ENCODE data around the gene ITSN2. TPM values are rescaled to one million over a fixed set of nuclear protein-coding genes. Genes with fewer than 3 reads are reported as not detected.

Gene ITSN2
- total RNA-seq, 4 donors from 2014 or later, result 107 to 198 (median 116) TPM

GRCh38 chr2:24304631-24305030, 55.7 kb downstream of the ITSN2 start:
- no peak for DNase-seq
- Histone ChIP-seq H3K4me3 (replicated peaks in 1 of 3) (no peak overlapping the region), H3K4me1 (peaks cover 9 to 16% of the 10 kb centered on the region in 2 donors), H3K36me3 (peaks cover 39 to 56% of the 10 kb centered on the region in 2 donors), H3K9me3 (no peaks in the 10 kb centered on the region), H3K27ac (peak overlapping the region; percentile 70 to 98 (median 84)), H3K27me3 (no peaks in the 10 kb centered on the region)
- 58 to 64% methylated on average over 3 of the region's 3 CpGs for WGBS, 2 donors
- intact Hi-C loops (cut with DNase I), result no loop called here
- no peak for TF ChIP-seq CTCF (IDR thresholded peaks at IDR 0.05)

DNA sequence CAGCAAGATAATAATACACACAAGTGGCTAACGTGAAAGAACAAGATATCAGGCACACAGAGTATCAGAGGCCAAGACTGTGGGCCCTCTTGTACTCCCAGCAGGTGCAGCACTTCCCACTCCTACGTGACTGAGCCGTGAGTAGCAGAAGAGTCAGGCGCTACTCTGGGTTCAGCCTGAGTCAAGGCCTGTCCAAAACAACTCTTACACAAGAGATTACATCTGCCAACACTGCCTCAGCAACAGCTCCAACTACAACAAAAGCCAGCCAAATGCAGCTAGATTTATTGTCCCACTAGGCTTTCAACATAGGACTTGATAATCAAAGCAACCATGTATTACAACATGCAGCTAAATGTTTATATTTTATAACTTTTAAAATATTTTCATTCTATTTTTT, 56.2 kb downstream of the ITSN2 start:
- TF ChIP-seq POLR2A (IDR thresholded peaks at IDR 0.05), result peak in 1 of 2 donors; percentile 5
- no peak for TF ChIP-seq CTCF (IDR thresholded peaks at IDR 0.05)
- H3K27ac ChIP-seq, result peak overlapping the region; percentile 70 to 98 (median 84)
- DNase-seq, result peak; percentile 91
- H3K4me1 ChIP-seq, result peaks cover 9 to 16% of the 10 kb centered on the region in 2 donors
- H3K27me3 ChIP-seq, result no peaks in the 10 kb centered on the region
- H3K9me3 ChIP-seq, result no peaks in the 10 kb centered on the region
- H3K36me3 ChIP-seq, result peaks cover 39 to 56% of the 10 kb centered on the region in 2 donors
- no peak overlapping the region for H3K4me3 ChIP-seq (replicated peaks in 1 of 3)
- WGBS, 2 donors, result 25 to 49% methylated on average over 4 of the region's 4 CpGs
- intact Hi-C loops (cut with DNase I), result no loop called here

- Histone ChIP-seq H3K4me1 (peaks cover 9 to 16% of the 10 kb centered on the region in 2 donors), H3K9me3 (no peaks in the 10 kb centered on the region), H3K27ac (peak overlapping the region in 1 of 3 donors; percentile 4), H3K36me3 (peaks cover 49 to 52% of the 10 kb centered on the region in 2 donors), H3K4me3 (replicated peaks in 1 of 3) (no peak overlapping the region), H3K27me3 (no peaks in the 10 kb centered on the region)
- intact Hi-C loops (cut with DNase I), result no loop called here
- no peak for DNase-seq
- WGBS, 2 donors, result 93 to 94% methylated on average over 6 of the region's 6 CpGs
- TF ChIP-seq POLR2A (IDR thresholded peaks at IDR 0.05), result no peak
- no peak for TF ChIP-seq CTCF (IDR thresholded peaks at IDR 0.05)
Observed at GRCh38 chr2:24301599-24301998, 58.7 kb downstream of the ITSN2 start.

DNA sequence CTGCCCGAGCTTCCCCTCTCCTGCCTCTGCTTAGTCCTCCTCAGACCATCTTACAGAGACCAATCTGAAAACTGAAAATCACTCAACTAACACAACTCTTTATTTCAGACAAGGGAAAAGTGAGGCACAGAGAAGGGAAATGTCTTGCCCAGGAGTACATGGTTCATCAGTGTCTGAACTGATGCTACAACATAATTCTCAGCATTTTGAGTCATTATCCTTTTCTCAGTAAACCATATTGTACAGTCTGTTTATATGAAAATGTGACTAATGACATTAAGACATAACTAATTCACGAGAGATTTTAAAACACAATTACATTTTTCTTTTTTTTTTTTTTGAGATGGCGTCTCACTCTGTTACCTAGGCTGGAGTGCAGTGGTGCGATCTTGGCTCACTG, 62.7 kb downstream of the ITSN2 start:
- H3K4me1 ChIP-seq, result no peaks in the 10 kb centered on the region
- intact Hi-C loops (cut with DNase I), result no loop called here
- peaks cover 82 to 85% of the 10 kb centered on the region in 2 donors for H3K36me3 ChIP-seq
- no peak overlapping the region for H3K4me3 ChIP-seq (replicated peaks in 1 of 3)
- no peaks in the 10 kb centered on the region for H3K27me3 ChIP-seq
- DNase-seq, result no peak
- 97 to 99% methylated on average over 4 of the region's 4 CpGs for WGBS, 2 donors
- no peak overlapping the region for H3K27ac ChIP-seq
- TF ChIP-seq POLR2A (IDR thresholded peaks at IDR 0.05) (no peak), CTCF (IDR thresholded peaks at IDR 0.05) (no peak)
- no peaks in the 10 kb centered on the region for H3K9me3 ChIP-seq

DNA sequence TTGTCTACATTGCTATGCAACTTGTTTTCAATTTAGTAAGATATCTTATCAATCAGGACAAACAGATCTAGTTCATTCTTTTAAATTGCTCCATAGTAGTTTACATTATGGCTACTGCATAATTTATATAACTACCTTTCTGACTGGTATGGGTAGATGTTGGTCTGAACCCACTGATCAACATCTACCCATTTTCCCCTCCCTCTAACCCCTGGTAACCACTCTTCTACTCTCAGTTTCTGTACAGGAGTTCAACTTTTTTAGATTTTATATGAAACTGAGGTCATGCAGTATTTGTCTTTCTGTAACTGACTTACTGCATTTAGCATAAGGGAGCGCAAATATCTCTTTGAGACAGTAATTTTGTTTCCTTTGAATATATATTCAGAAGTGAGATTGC, 73.2 kb downstream of the ITSN2 start:
- 98 to 100% methylated on average over 1 of the region's 1 CpG for WGBS, 2 donors
- Histone ChIP-seq H3K4me1 (no peaks in the 10 kb centered on the region), H3K36me3 (peaks cover 8 to 16% of the 10 kb centered on the region in 2 donors), H3K4me3 (replicated peaks in 1 of 3) (no peak overlapping the region), H3K27ac (no peak overlapping the region), H3K9me3 (no peaks in the 10 kb centered on the region), H3K27me3 (no peaks in the 10 kb centered on the region)
- DNase-seq, result no peak
- no peak for TF ChIP-seq POLR2A (IDR thresholded peaks at IDR 0.05)
- TF ChIP-seq CTCF (IDR thresholded peaks at IDR 0.05), result no peak
- intact Hi-C loops (cut with DNase I), result no loop called here
